ENCODE data around the gene NOG. TPM values are rescaled to one million over a fixed set of nuclear protein-coding genes. Genes with fewer than 3 reads are reported as not detected.

Gene NOG
- total RNA-seq, 4 donors from 2014 or later, result 0.37 to 0.82 (median 0.68) TPM

- TF ChIP-seq CTCF (IDR thresholded peaks at IDR 0.05), result no peak
- ATAC-seq (ENCODE audit: low FRiP score) (no peak), DNase-seq (ENCODE audit: low spot score) (no peak)
Measured at GRCh38 chr17:56633681-56634080, 40.2 kb downstream of the NOG start.

- ATAC-seq (ENCODE audit: low FRiP score) (no peak), DNase-seq (ENCODE audit: low spot score) (no peak)
- TF ChIP-seq CTCF (IDR thresholded peaks at IDR 0.05), result no peak
Measured at GRCh38 chr17:56635641-56636040, 42.1 kb downstream of the NOG start.

- ATAC-seq (ENCODE audit: low FRiP score), result no peak
- no peak for DNase-seq (ENCODE audit: low spot score)
- TF ChIP-seq CTCF (IDR thresholded peaks at IDR 0.05), result no peak
Measured at GRCh38 chr17:56636265-56636664, 42.8 kb downstream of the NOG start.

GRCh38 chr17:56637254-56637653 lies 43.8 kb downstream of the NOG start:
- DNase-seq (ENCODE audit: low spot score) (no peak), ATAC-seq (ENCODE audit: low FRiP score) (no peak)
- TF ChIP-seq CTCF (IDR thresholded peaks at IDR 0.05), result no peak

- no peak for TF ChIP-seq CTCF (IDR thresholded peaks at IDR 0.05)
- DNase-seq (ENCODE audit: low spot score), result no peak
- no peak for ATAC-seq (ENCODE audit: low FRiP score)
Measured at GRCh38 chr17:56638591-56639051, 45.1 kb downstream of the NOG start.

- no peak for TF ChIP-seq CTCF (IDR thresholded peaks at IDR 0.05)
- no peak for ATAC-seq (ENCODE audit: low FRiP score)
- DNase-seq (ENCODE audit: low spot score), result no peak
Measured at GRCh38 chr17:56639517-56639916, 46.0 kb downstream of the NOG start.

GRCh38 chr17:56640116-56640515 lies 46.6 kb downstream of the NOG start:
- ATAC-seq (ENCODE audit: low FRiP score), result no peak
- no peak for TF ChIP-seq CTCF (IDR thresholded peaks at IDR 0.05)
- no peak for DNase-seq (ENCODE audit: low spot score)

Data from omental fat pad (tissue), 4 donors.